Measurements from ENCODE around the gene COMMD3. TPM values are rescaled to one million over a fixed set of nuclear protein-coding genes. Genes with fewer than 3 reads are reported as not detected.
A peak's percentile ranks its signal among the peaks of the same experiment; 100 is the strongest.

COMMD3 gene
- total and polyA plus RNA-seq, 10 donors, result 43.5 to 76.0 (median 53.4) TPM

- Histone ChIP-seq H3K9me3 (no peaks in the 10 kb centered on the region), H3K27ac (peak overlapping the region; percentile 58 to 84 (median 76)), H3K4me3 (peak overlapping the region; percentile 47 to 90 (median 64)), H3K36me3 (peaks cover 0 to 39% (median 27%) of the 10 kb centered on the region in 6 donors), H3K4me1 (peaks cover 23 to 49% (median 44%) of the 10 kb centered on the region in 6 donors), H3K27me3 (replicated peaks in 1 of 7) (peaks cover 0 to 39% (median 0%) of the 10 kb centered on the region in 7 donors)
- 0 to 3% (median 1%) methylated on average over 33 to 92 of the region's 92 CpGs for WGBS, 5 donors
- TF ChIP-seq POLR2AphosphoS5 (IDR thresholded peaks at IDR 0.05), result peak; percentile 39 to 70 (median 67)
- TF ChIP-seq CTCF (IDR thresholded peaks at IDR 0.05 in 8 of 11, conservative IDR thresholded peaks at IDR 0.05 in 3 of 11), result no peak
- intact Hi-C loops (cut with DNase I; ENCODE audit: low total_unique reads), result no loop called here
- DNase-seq, result peak; percentile 93
Observed at GRCh38 chr10:22325272-22326144, 9.3 kb downstream of the COMMD3 start.

- 64 to 71% (median 66%) methylated on average over 8 of the region's 8 CpGs for WGBS, 5 donors
- DNase-seq, result no peak
- peaks cover 0 to 42% (median 28%) of the 10 kb centered on the region in 6 donors for H3K36me3 ChIP-seq
- intact Hi-C loops (cut with DNase I; ENCODE audit: low total_unique reads), result no loop called here
- no peaks in the 10 kb centered on the region for H3K9me3 ChIP-seq
- peak overlapping the region in 7 of 8 donors; percentile 59 to 90 (median 65) for H3K4me3 ChIP-seq
- peak overlapping the region; percentile 54 to 84 (median 76) for H3K27ac ChIP-seq
- H3K4me1 ChIP-seq, result peaks cover 23 to 49% (median 44%) of the 10 kb centered on the region in 6 donors
- peaks cover 0 to 37% (median 0%) of the 10 kb centered on the region in 7 donors for H3K27me3 ChIP-seq (replicated peaks in 1 of 7)
- TF ChIP-seq POLR2AphosphoS5 (IDR thresholded peaks at IDR 0.05) (no peak), CTCF (IDR thresholded peaks at IDR 0.05 in 8 of 11, conservative IDR thresholded peaks at IDR 0.05 in 3 of 11) (no peak), POLR2A (IDR thresholded peaks at IDR 0.05) (no peak)
Observed at GRCh38 chr10:22326145-22326702, 10.0 kb downstream of the COMMD3 start.

GRCh38 chr10:22329150-22329549, 13.0 kb downstream of the COMMD3 start:
- TF ChIP-seq POLR2AphosphoS5 (IDR thresholded peaks at IDR 0.05), result no peak
- TF ChIP-seq CTCF (IDR thresholded peaks at IDR 0.05 in 8 of 11, conservative IDR thresholded peaks at IDR 0.05 in 3 of 11), result no peak
- no peak for TF ChIP-seq POLR2A (IDR thresholded peaks at IDR 0.05)
- 95 to 97% (median 97%) methylated on average over 3 of the region's 3 CpGs for WGBS, 5 donors
- DNase-seq, result no peak
- intact Hi-C loops (cut with DNase I; ENCODE audit: low total_unique reads), result no loop called here
- H3K27me3 ChIP-seq (replicated peaks in 1 of 7), result peaks cover 0 to 17% (median under 1%) of the 10 kb centered on the region in 7 donors
- peaks cover 0 to 42% (median 28%) of the 10 kb centered on the region in 6 donors for H3K36me3 ChIP-seq
- peaks cover 0 to 5% (median under 1%) of the 10 kb centered on the region in 8 donors for H3K9me3 ChIP-seq
- peaks cover 13 to 56% (median 37%) of the 10 kb centered on the region in 6 donors for H3K4me1 ChIP-seq
- H3K4me3 ChIP-seq, result no peak overlapping the region
- no peak overlapping the region for H3K27ac ChIP-seq

Data from spleen (tissue), 11 donors.